Measurements from ENCODE around the gene RCL1. TPM values are rescaled to one million over a fixed set of nuclear protein-coding genes. Genes with fewer than 3 reads are reported as not detected.

The RCL1 gene
- total and polyA plus RNA-seq, 2 donors (not counting 1 experiment from before 2014, with no cell fraction given): 10.5 to 21.7 TPM

GRCh38 chr9:4879115-4879558, 86.4 kb downstream of the RCL1 start:
- Mint-ChIP-seq H3K4me1 (no peaks in the 10 kb centered on the region), H3K9me3 (ENCODE audit: insufficient read depth) (no peaks in the 10 kb centered on the region), H3K27ac (no peak overlapping the region), H3K27me3 (no peaks in the 10 kb centered on the region), H3K4me3 (no peak overlapping the region)
- 100% methylated on average over 2 of the region's 3 CpGs for WGBS (ENCODE audit: insufficient coverage)
- CTCF ChIA-PET: no interaction called here
- Histone ChIP-seq H3K36me3 (replicated peaks in 1 of 2; ENCODE audit: control extremely low read depth in 1 of 2, control insufficient read depth in 1 of 2, extremely low read depth in 1 of 2, insufficient read depth in 2 of 2, low read length in 1 of 2) (no peaks in the 10 kb centered on the region), H4K20me1 (ENCODE audit: control insufficient read depth, insufficient read depth, low read length, poor library complexity, severe bottlenecking) (no peaks in the 10 kb centered on the region), H3K79me2 (ENCODE audit: control insufficient read depth, insufficient read depth, low read length) (no peaks in the 10 kb centered on the region), H3K9me3 (ENCODE audit: control extremely low read depth in 1 of 3, control insufficient read depth in 2 of 3, insufficient read depth in 1 of 3, low read length in 2 of 3) (no peaks in the 10 kb centered on the region), H3K4me2 (replicated peaks; ENCODE audit: low read depth, low read length, poor library complexity, severe bottlenecking) (no peak overlapping the region), H3K9ac (ENCODE audit: low read length) (no peak overlapping the region), H2AFZ (ENCODE audit: insufficient read depth, low read depth, low read length, poor library complexity, severe bottlenecking) (no peak overlapping the region), H3K4me3 (ENCODE audit: control extremely low read depth in 1 of 5, extremely low read depth in 1 of 5, insufficient read depth in 1 of 5, low read depth in 2 of 5, low read length in 4 of 5) (no peak overlapping the region), H3K27ac (ENCODE audit: low read length in 2 of 2) (no peak overlapping the region), H3K4me1 (ENCODE audit: control insufficient read depth in 2 of 2, insufficient read depth in 2 of 2, low read length in 2 of 2) (no peaks in the 10 kb centered on the region), H3K27me3 (replicated peaks in 1 of 4; ENCODE audit: control extremely low read depth in 1 of 4, control insufficient read depth in 3 of 4, insufficient read depth in 4 of 4, low read length in 3 of 4) (no peaks in the 10 kb centered on the region)
- TF ChIP-seq EZH2 (IDR thresholded peaks at IDR 0.05; ENCODE audit: borderline replicate concordance, insufficient read depth, low read depth, low read length, poor library complexity, severe bottlenecking): no peak
- no peak for TF ChIP-seq CTCF (IDR thresholded peaks at IDR 0.05)
- intact Hi-C loops (cut with micrococcal nuclease): no loop called here
- DNase-seq: no peak
- no peak for ATAC-seq (ENCODE audit: low read depth)
- POLR2A ChIA-PET: no interaction called here

- H3K36me3 ChIP-seq (replicated peaks in 1 of 2; ENCODE audit: control extremely low read depth in 1 of 2, control insufficient read depth in 1 of 2, extremely low read depth in 1 of 2, insufficient read depth in 2 of 2, low read length in 1 of 2): no peaks in the 10 kb centered on the region
- no peaks in the 10 kb centered on the region for H3K27me3 Mint-ChIP-seq
- ChIA-PET POLR2A (no interaction called here), CTCF (interaction anchor here (1.2 kb wide), 1 partner anchor 120 kb away, joined by 3 read pairs; no protein-coding TSS in a partner anchor)
- no peak overlapping the region for H3K9ac ChIP-seq (ENCODE audit: low read length)
- H3K4me1 Mint-ChIP-seq: peaks cover 11% of the 10 kb centered on the region
- no peak for DNase-seq
- H3K79me2 ChIP-seq (ENCODE audit: control insufficient read depth, insufficient read depth, low read length): no peaks in the 10 kb centered on the region
- intact Hi-C loops (cut with micrococcal nuclease): no loop called here
- H3K9me3 ChIP-seq (ENCODE audit: control extremely low read depth in 1 of 3, control insufficient read depth in 2 of 3, insufficient read depth in 1 of 3, low read length in 2 of 3): no peaks in the 10 kb centered on the region
- no peak overlapping the region for H3K4me3 ChIP-seq (ENCODE audit: control extremely low read depth in 1 of 5, extremely low read depth in 1 of 5, insufficient read depth in 1 of 5, low read depth in 2 of 5, low read length in 4 of 5)
- ATAC-seq (ENCODE audit: low read depth): no peak
- no peak overlapping the region for H2AFZ ChIP-seq (ENCODE audit: insufficient read depth, low read depth, low read length, poor library complexity, severe bottlenecking)
- no peak overlapping the region for H3K4me3 Mint-ChIP-seq
- no peaks in the 10 kb centered on the region for H4K20me1 ChIP-seq (ENCODE audit: control insufficient read depth, insufficient read depth, low read length, poor library complexity, severe bottlenecking)
- WGBS (ENCODE audit: insufficient coverage): 100% methylated on average over 2 of the region's 3 CpGs
- H3K9me3 Mint-ChIP-seq (ENCODE audit: insufficient read depth): no peaks in the 10 kb centered on the region
- no peak overlapping the region for H3K4me2 ChIP-seq (replicated peaks; ENCODE audit: low read depth, low read length, poor library complexity, severe bottlenecking)
- no peak overlapping the region for H3K27ac ChIP-seq (ENCODE audit: low read length in 2 of 2)
- no peak overlapping the region for H3K27ac Mint-ChIP-seq
- no peak for TF ChIP-seq CTCF (IDR thresholded peaks at IDR 0.05)
- no peak for TF ChIP-seq EZH2 (IDR thresholded peaks at IDR 0.05; ENCODE audit: borderline replicate concordance, insufficient read depth, low read depth, low read length, poor library complexity, severe bottlenecking)
- H3K27me3 ChIP-seq (replicated peaks in 1 of 4; ENCODE audit: control extremely low read depth in 1 of 4, control insufficient read depth in 3 of 4, insufficient read depth in 4 of 4, low read length in 3 of 4): no peaks in the 10 kb centered on the region
- H3K4me1 ChIP-seq (ENCODE audit: control insufficient read depth in 2 of 2, insufficient read depth in 2 of 2, low read length in 2 of 2): peaks cover 5 to 6% of the 10 kb centered on the region in 2 donors
These were observed 90.7 kb downstream of the RCL1 start for GRCh38 chr9:4883326-4883873.

Data from B cell (primary cell).